GM06990 (cell line): Measurements from ENCODE around the gene SLC1A4.

ENCODE experiments used
- DNase-seq: peaks from one replicate; pipeline ENCODE4 v3.0.0-alpha.2; 2011; ENCODE audit not compliant: insufficient read length; ENCODE audit errors: extremely low read depth
- H3K27me3 ChIP-seq: replicated peaks from 2 replicates; pipeline ENCODE4 v1.6.0; 2011; ENCODE audit warnings: low read length; ENCODE audit not compliant: control insufficient read depth, insufficient read depth
- H3K36me3 ChIP-seq: 2 replicates; pipeline ENCODE4 v1.5.1; 2011; ENCODE audit warnings: low read length; ENCODE audit not compliant: control insufficient read depth, insufficient read depth
- H3K4me3 ChIP-seq: replicated peaks from 2 replicates; pipeline ENCODE4 v1.5.1; 2011; ENCODE audit warnings: low read depth, mild to moderate bottlenecking, control low read depth, low read length
- TF ChIP-seq, protein P1 (sequence below): IDR thresholded peaks from 2 replicates; pipeline ENCODE4 v1.5.1; 2011; ENCODE audit warnings: low read length, control low read depth, mild to moderate bottlenecking, inconsistent platforms; ENCODE audit not compliant: insufficient read depth, poor library complexity, severe bottlenecking

Gene SLC1A4

GRCh38 chr2:65046633-65047407 lies 57.6 kb downstream of the SLC1A4 start:
- Histone ChIP-seq H3K36me3 (no peaks in the 10 kb centered on the region), H3K4me3 (no peak overlapping the region), H3K27me3 (no peaks in the 10 kb centered on the region)
- DNase-seq: no peak
- TF ChIP-seq, protein P1, sequence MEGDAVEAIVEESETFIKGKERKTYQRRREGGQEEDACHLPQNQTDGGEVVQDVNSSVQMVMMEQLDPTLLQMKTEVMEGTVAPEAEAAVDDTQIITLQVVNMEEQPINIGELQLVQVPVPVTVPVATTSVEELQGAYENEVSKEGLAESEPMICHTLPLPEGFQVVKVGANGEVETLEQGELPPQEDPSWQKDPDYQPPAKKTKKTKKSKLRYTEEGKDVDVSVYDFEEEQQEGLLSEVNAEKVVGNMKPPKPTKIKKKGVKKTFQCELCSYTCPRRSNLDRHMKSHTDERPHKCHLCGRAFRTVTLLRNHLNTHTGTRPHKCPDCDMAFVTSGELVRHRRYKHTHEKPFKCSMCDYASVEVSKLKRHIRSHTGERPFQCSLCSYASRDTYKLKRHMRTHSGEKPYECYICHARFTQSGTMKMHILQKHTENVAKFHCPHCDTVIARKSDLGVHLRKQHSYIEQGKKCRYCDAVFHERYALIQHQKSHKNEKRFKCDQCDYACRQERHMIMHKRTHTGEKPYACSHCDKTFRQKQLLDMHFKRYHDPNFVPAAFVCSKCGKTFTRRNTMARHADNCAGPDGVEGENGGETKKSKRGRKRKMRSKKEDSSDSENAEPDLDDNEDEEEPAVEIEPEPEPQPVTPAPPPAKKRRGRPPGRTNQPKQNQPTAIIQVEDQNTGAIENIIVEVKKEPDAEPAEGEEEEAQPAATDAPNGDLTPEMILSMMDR: no peak

DNA sequence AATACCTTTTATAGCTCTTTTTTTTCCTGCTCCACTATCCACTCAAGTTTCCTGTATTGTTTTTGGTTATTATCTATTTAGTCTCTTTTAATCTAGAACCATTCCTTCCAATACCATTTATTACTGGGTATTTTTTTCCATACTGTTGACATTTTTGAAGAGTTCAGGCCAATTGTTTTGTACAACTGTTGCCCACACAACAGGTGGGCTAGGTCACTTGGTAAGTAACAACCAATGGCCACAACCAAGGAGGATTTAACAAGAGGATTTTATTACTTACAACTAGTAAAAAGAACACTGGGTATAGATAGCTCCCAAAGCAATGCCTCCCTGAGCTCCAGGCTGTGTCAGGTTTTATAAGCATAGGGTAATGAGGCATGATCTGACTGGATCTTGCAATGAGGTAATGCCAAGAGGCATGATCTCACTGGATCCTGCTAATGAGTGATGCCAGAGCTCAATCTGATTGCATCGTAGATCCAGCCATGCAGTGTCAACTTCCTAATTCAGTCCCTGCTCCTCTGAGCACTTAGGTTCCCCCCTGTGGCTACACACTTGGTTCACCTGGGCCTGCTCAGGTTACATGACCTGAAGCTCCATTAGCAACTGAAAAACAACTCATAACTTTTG lies 59.9 kb downstream of the SLC1A4 start:
- no peak overlapping the region for H3K4me3 ChIP-seq
- TF ChIP-seq, protein P1: no peak
- no peaks in the 10 kb centered on the region for H3K27me3 ChIP-seq
- DNase-seq: no peak
- H3K36me3 ChIP-seq: no peaks in the 10 kb centered on the region

DNA sequence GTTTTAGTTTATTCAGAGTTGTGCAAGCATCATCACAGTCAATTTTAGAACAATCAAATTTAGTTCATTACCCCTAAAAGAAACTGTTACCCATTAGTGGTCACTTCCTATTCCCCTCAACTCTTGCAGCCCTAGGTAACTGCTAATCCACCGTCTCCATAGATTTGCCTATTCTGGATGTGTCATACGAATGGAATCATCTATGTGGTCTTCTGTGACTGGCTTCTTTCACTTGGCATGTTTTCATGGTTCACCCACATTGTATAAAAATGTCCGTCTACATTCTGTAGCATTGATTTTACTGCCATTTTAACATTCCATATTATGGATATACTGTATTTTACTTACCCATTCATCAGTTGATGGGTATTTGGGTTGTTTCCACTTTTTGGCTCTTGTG lies 61.7 kb downstream of the SLC1A4 start:
- TF ChIP-seq, protein P1: no peak
- no peak for DNase-seq
- no peak overlapping the region for H3K4me3 ChIP-seq
- no peaks in the 10 kb centered on the region for H3K36me3 ChIP-seq
- H3K27me3 ChIP-seq: no peaks in the 10 kb centered on the region

DNA sequence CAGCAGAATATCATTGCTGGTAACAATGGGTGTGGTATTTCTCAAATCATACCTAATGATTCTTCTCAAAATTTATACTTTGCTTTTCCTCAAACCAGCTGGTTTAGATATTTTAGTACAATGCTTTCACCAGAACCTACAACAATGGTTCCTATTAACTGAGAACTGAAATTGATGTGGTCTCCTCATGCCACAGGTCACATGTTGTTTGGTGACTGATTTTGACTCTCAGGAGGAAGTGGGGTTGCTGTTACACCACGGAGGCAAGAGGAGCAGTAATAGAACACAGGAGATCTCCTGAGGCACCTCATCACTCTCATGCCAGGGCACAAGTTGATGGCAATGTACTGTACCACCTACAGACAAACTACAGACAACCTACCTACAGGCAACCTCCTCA lies 64.0 kb downstream of the SLC1A4 start:
- Histone ChIP-seq H3K27me3 (no peaks in the 10 kb centered on the region), H3K4me3 (no peak overlapping the region), H3K36me3 (no peaks in the 10 kb centered on the region)
- TF ChIP-seq, protein P1: no peak
- peak; percentile 75 for DNase-seq

DNA sequence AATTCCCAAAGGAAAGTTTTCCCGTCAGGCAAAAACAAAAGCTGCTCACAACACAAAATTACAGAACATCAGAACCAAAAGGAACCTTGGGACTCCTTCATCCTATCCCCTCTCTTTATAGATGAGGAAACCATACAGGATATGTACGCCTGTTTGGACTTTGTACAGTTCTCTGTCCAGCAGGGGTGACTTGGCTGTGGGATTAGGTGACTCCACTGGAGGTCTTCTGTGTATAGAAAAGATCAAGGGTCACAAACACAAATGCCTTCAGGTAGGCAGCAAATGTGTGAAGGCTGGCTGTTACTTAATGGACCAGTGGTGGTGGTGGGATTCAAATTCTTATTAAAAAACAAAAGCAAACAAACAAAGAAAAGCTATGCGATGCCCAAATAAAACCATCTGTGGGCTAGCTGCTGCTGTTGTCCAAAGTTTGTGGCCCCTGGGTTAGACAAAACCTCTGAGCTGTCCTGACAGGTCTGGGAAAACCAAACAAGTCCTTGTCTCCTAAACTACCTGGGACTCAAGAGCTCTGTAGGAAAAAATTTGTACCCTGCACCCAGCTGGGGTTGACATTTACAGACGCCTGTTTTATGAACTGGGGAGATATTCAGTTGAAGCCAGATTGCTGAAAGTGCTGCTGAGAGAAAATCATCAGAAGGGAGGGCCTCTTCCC lies 65.7 kb downstream of the SLC1A4 start:
- DNase-seq: no peak
- TF ChIP-seq, protein P1: no peak
- Histone ChIP-seq H3K4me3 (no peak overlapping the region), H3K27me3 (no peaks in the 10 kb centered on the region), H3K36me3 (no peaks in the 10 kb centered on the region)
